ENCODE measurements around the gene GMCL2. TPM values are rescaled to one million over a fixed set of nuclear protein-coding genes. Genes with fewer than 3 reads are reported as not detected.
A peak's percentile ranks its signal among the peaks of the same experiment; 100 is the strongest.

The GMCL2 gene
- total RNA-seq, 1 experiment from 2014 or later, result not detected

DNA sequence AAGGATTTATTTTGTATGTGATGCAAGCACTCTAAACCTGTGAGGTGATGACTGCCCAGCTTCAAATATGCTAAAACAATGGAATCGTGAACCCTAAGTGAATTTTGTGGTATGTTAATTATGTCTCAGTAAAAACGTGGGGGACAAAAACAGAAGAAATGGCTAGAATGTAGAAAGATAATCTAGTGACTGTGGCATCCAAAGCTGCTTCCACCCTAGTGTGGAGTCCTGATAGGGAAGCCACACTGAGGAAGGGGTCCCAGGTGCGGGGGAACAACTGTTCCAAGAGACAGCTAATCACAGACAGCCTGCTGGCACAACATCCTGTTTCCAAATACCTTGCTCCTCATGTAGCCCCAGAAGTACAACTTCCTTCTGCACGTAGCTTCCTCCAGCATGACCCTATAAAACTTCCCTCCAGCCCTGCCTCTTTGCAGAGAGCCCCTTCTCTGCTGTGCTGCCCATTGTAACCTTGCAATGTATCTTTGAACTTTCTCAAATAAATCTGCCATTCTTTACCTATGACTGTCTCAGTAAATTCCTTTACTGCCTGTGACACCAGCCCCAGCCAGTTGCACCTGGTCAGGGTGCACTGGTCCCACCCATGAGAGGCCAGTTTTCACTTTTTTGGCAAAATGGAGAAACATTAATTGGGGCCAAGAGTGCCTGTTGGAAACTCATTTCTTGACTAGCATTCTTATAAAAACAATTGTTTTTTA is 4.9 kb downstream of the GMCL2 start:
- Histone ChIP-seq H3K9me3 (no peaks in the 10 kb centered on the region; the same call in 1 of the 2 replicates), H3K36me3 (ENCODE audit: control insufficient read depth, insufficient read depth, low read length) (no peaks in the 10 kb centered on the region), H3K4me1 (no peaks in the 10 kb centered on the region), H3K27me3 (replicated peaks; ENCODE audit: control insufficient read depth, insufficient read depth, low read length) (no peaks in the 10 kb centered on the region), H3K4me3 (ENCODE audit: low read depth, low read length) (no peak overlapping the region)
- Mint-ChIP-seq H3K4me3 (ENCODE audit: unreplicated experiment) (no peak overlapping the region), H3K4me1 (ENCODE audit: low read depth, unreplicated experiment) (peaks cover 10% of the 10 kb centered on the region), H3K27ac (ENCODE audit: unreplicated experiment) (peak overlapping the region; percentile 35), H3K9me3 (ENCODE audit: unreplicated experiment) (peaks cover 10% of the 10 kb centered on the region), H3K27me3 (ENCODE audit: insufficient read depth, unreplicated experiment) (no peaks in the 10 kb centered on the region), H3K36me3 (ENCODE audit: insufficient read depth, unreplicated experiment) (no peaks in the 10 kb centered on the region)
- BruUV-seq (replicated peaks), result no TSS peak
- intact Hi-C loops (cut with micrococcal nuclease; ENCODE audit: unreplicated experiment), result no loop called here
- TF ChIP-seq, protein P1, sequence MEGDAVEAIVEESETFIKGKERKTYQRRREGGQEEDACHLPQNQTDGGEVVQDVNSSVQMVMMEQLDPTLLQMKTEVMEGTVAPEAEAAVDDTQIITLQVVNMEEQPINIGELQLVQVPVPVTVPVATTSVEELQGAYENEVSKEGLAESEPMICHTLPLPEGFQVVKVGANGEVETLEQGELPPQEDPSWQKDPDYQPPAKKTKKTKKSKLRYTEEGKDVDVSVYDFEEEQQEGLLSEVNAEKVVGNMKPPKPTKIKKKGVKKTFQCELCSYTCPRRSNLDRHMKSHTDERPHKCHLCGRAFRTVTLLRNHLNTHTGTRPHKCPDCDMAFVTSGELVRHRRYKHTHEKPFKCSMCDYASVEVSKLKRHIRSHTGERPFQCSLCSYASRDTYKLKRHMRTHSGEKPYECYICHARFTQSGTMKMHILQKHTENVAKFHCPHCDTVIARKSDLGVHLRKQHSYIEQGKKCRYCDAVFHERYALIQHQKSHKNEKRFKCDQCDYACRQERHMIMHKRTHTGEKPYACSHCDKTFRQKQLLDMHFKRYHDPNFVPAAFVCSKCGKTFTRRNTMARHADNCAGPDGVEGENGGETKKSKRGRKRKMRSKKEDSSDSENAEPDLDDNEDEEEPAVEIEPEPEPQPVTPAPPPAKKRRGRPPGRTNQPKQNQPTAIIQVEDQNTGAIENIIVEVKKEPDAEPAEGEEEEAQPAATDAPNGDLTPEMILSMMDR (IDR thresholded peaks at IDR 0.05; ENCODE audit: insufficient read depth in 1 of 2, low read depth in 1 of 2, low read length in 1 of 2, severe bottlenecking in 1 of 2, unreplicated experiment in 1 of 2), result no peak
- ChIA-PET CTCF (no interaction called here), POLR2A (interaction anchor here (0.7 kb wide), 1 partner anchor 34 kb away, joined by 3 read pairs; no protein-coding TSS in a partner anchor)
- peak in 1 of 2 experiments; percentile 11 for DNase-seq

DNA sequence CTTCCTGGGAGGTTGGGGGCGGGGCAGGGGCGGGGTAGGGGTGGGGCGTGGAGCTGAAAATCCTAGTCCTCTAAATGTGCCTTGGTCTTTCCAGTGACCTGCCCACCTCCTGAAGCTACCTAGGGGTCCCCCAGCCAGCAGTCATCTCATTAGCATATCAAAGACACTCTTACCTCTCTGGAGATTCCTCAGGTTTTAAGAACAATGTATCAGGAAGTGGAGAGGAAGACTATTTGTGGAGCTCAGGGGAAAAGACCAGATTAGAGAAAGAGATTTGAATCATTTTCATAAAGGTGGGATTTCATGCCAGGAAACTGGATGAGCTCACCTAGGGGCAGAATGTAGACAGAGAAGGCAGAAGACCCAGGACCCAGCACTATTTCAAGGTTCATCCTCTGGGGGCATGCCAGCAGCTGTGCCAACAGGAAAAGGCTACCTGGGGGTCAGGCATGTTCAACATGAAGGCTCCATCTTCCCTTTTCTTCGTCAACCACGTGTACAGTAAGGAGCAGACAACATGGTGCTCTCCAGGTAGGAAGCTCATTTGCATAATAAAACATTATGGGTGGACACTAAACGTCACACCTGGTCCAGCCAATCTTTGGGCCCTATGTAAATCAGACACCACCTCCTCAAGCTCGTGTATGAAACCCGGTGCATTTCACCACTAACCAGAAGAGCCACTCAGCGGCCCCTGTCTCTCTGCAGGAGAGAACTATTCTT is 6.9 kb downstream of the GMCL2 start:
- BruUV-seq (replicated peaks), result no TSS peak
- no peaks in the 10 kb centered on the region; the same call in 1 of the 2 replicates for H3K9me3 ChIP-seq
- POLR2A ChIA-PET, result no interaction called here
- TF ChIP-seq, protein P1 (IDR thresholded peaks at IDR 0.05; ENCODE audit: insufficient read depth in 1 of 2, low read depth in 1 of 2, low read length in 1 of 2, severe bottlenecking in 1 of 2, unreplicated experiment in 1 of 2), result no peak
- Mint-ChIP-seq H3K4me1 (ENCODE audit: low read depth, unreplicated experiment) (peaks cover 10% of the 10 kb centered on the region), H3K27me3 (ENCODE audit: insufficient read depth, unreplicated experiment) (no peaks in the 10 kb centered on the region), H3K27ac (ENCODE audit: unreplicated experiment) (no peak overlapping the region), H3K36me3 (ENCODE audit: insufficient read depth, unreplicated experiment) (no peaks in the 10 kb centered on the region), H3K4me3 (ENCODE audit: unreplicated experiment) (no peak overlapping the region), H3K9me3 (ENCODE audit: unreplicated experiment) (peaks cover 10% of the 10 kb centered on the region)
- H3K36me3 ChIP-seq (ENCODE audit: control insufficient read depth, insufficient read depth, low read length), result no peaks in the 10 kb centered on the region
- no peaks in the 10 kb centered on the region for H3K4me1 ChIP-seq
- DNase-seq, result no peak
- no peaks in the 10 kb centered on the region for H3K27me3 ChIP-seq (replicated peaks; ENCODE audit: control insufficient read depth, insufficient read depth, low read length)
- intact Hi-C loops (cut with micrococcal nuclease; ENCODE audit: unreplicated experiment), result no loop called here
- CTCF ChIA-PET, result no interaction called here
- H3K4me3 ChIP-seq (ENCODE audit: low read depth, low read length), result no peak overlapping the region

DNA sequence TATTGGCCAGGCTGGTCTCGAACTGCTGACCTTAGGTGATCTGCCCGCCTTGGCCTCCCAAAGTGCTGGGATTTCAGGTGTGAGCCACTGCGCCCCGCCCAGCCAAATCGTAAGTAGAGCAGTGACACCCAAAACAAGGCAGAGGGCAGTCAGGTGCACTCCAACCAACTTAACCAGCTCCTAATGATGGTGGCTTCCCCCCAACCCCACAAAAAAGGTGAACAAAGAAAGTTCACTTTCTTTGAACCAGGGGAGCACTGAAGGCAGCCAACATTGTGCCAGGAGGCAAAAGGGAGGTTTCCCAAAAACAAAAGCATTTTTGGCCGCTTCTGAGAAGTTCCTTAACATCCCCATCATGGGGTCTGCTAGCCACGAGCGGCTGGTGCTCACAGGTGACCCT is 9.6 kb downstream of the GMCL2 start:
- no TSS peak for BruUV-seq (replicated peaks)
- intact Hi-C loops (cut with micrococcal nuclease; ENCODE audit: unreplicated experiment), result no loop called here

More for the DNA sequence above, 9.6 kb downstream of the GMCL2 start:
- TF ChIP-seq, protein P1 (IDR thresholded peaks at IDR 0.05; ENCODE audit: insufficient read depth in 1 of 2, low read depth in 1 of 2, low read length in 1 of 2, severe bottlenecking in 1 of 2, unreplicated experiment in 1 of 2), result no peak
- Mint-ChIP-seq H3K36me3 (ENCODE audit: insufficient read depth, unreplicated experiment) (no peaks in the 10 kb centered on the region), H3K9me3 (ENCODE audit: unreplicated experiment) (peaks cover 10% of the 10 kb centered on the region), H3K4me3 (ENCODE audit: unreplicated experiment) (no peak overlapping the region), H3K4me1 (ENCODE audit: low read depth, unreplicated experiment) (peaks cover 8% of the 10 kb centered on the region), H3K27ac (ENCODE audit: unreplicated experiment) (no peak overlapping the region), H3K27me3 (ENCODE audit: insufficient read depth, unreplicated experiment) (no peaks in the 10 kb centered on the region)
- Histone ChIP-seq H3K4me1 (no peaks in the 10 kb centered on the region), H3K4me3 (ENCODE audit: low read depth, low read length) (no peak overlapping the region), H3K27me3 (replicated peaks; ENCODE audit: control insufficient read depth, insufficient read depth, low read length) (no peaks in the 10 kb centered on the region), H3K36me3 (ENCODE audit: control insufficient read depth, insufficient read depth, low read length) (no peaks in the 10 kb centered on the region), H3K9me3 (no peaks in the 10 kb centered on the region; the same call in 1 of the 2 replicates)
- ChIA-PET CTCF (interaction anchor here (0.6 kb wide), 1 partner anchor 26 kb away, joined by 4 read pairs; no protein-coding TSS in a partner anchor), POLR2A (no interaction called here)
- no peak for DNase-seq
